ENCODE measurements around the gene BABAM2. TPM values are rescaled to one million over a fixed set of nuclear protein-coding genes. Genes with fewer than 3 reads are reported as not detected.

Gene BABAM2
- total and polyA plus RNA-seq, 2 of the 4 experiments (the other 2 are of a cell fraction): 20.9 to 23.1 TPM

DNA sequence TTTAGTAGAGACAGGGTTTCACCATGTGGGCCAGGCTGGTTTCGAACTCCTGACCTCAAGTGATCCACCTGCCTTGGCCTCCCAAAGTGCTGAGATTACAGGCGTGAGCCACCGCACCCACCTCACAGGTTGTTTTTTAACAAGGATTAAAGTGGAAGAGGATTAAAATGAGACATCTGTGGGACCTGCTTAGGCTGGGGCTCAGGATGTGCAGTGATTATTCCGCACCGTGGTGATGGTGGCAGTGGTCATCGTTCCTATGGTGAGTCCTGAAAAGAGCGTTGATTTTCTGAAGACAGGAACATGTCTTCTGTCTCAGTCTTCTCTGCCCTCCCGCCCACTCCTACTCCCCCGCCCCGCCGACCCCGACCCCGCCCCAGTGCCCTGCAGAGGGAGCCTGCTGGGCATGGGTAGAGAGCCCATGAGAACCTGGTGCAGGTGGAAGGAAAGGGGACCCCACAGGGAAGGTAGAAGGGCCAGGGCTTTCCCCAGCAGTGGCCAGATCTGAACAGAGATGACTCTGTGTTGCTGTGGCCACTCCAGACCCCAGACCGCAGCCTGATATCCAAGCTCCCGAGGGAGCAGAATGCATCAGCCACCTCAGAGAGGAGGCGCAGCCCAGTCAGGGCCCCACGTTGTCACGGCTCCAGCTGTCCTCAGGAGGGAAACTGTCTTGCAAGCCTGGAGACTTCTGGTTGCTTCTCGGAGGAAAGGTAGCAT, 467.6 kb downstream of the BABAM2 start (continued):
- no peak for TF ChIP-seq CHD1 (IDR thresholded peaks at IDR 0.05; ENCODE audit: low read depth, low read length)

DNA sequence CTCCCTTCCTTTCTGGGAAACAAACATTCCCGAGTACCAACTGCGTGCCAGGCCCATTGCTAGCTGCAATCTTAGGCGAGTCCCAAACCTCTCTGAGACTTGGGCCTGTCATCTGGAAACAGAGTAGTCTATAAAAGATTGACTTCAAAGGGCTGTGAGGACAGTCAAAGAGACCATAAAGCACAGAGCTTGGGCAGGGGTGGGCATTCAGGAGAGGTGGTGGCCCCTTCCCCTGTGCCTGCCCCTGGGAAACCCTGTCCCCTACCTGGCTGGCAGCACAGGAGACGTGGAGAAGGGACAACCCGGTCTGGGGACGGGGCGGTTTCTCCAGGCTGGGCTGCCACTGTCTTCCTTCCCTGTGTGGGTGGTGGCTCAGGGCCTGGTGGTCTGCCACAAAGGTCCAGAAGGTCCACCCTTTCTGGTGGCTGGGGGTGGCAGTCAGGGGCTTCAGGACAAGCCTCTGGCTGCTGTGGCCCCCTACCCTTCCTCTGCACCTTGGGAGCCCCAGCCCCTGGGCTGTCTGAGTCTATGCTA, 468.2 kb downstream of the BABAM2 start:
- TF ChIP-seq, protein P1, sequence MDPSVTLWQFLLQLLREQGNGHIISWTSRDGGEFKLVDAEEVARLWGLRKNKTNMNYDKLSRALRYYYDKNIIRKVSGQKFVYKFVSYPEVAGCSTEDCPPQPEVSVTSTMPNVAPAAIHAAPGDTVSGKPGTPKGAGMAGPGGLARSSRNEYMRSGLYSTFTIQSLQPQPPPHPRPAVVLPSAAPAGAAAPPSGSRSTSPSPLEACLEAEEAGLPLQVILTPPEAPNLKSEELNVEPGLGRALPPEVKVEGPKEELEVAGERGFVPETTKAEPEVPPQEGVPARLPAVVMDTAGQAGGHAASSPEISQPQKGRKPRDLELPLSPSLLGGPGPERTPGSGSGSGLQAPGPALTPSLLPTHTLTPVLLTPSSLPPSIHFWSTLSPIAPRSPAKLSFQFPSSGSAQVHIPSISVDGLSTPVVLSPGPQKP (IDR thresholded peaks at IDR 0.05; ENCODE audit: borderline replicate concordance, low read depth, low read length): no peak
- no peak for TF ChIP-seq MAZ (IDR thresholded peaks at IDR 0.05; ENCODE audit: borderline replicate concordance, low read depth, low read length)
- TF ChIP-seq, protein P2, sequence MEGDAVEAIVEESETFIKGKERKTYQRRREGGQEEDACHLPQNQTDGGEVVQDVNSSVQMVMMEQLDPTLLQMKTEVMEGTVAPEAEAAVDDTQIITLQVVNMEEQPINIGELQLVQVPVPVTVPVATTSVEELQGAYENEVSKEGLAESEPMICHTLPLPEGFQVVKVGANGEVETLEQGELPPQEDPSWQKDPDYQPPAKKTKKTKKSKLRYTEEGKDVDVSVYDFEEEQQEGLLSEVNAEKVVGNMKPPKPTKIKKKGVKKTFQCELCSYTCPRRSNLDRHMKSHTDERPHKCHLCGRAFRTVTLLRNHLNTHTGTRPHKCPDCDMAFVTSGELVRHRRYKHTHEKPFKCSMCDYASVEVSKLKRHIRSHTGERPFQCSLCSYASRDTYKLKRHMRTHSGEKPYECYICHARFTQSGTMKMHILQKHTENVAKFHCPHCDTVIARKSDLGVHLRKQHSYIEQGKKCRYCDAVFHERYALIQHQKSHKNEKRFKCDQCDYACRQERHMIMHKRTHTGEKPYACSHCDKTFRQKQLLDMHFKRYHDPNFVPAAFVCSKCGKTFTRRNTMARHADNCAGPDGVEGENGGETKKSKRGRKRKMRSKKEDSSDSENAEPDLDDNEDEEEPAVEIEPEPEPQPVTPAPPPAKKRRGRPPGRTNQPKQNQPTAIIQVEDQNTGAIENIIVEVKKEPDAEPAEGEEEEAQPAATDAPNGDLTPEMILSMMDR (conservative IDR thresholded peaks at IDR 0.05; ENCODE audit: low read depth, low read length): no peak
- BruUV-seq (replicated peaks): no TSS peak
- no peak overlapping the region for H3K4me2 ChIP-seq (ENCODE audit: low read depth, low read length)
- no peak overlapping the region for H2BK5ac ChIP-seq (ENCODE audit: low read depth, low read length, poor library complexity, severe bottlenecking)
- peak overlapping the region; percentile 49; the same call in 1 of the 2 replicates for H2AK5ac ChIP-seq (ENCODE audit: low read depth, low read length)
- no peak overlapping the region for H2AK9ac ChIP-seq (replicated peaks; ENCODE audit: low read depth, low read length, poor library complexity)
- peak overlapping the region; percentile 66 for H2BK120ac ChIP-seq (ENCODE audit: low read depth, low read length)
- peak overlapping the region; percentile 58 for H3K4ac ChIP-seq (ENCODE audit: low read depth, low read length)
- peaks cover 24% of the 10 kb centered on the region for H3K4me1 ChIP-seq (ENCODE audit: control insufficient read depth, insufficient read depth, low read length)
- POLR2A ChIA-PET (ENCODE audit: unreplicated experiment): no interaction called here
- peak overlapping the region; percentile 42; the same call in 1 of the 2 replicates for H2BK20ac ChIP-seq (ENCODE audit: low read depth, low read length)
- 0 out of 4 replicates have a peak overlapping the region, but pooled peaks of 1 of the 2 experiments have one; percentile 21 for H4K8ac ChIP-seq (ENCODE audit: low read depth in 2 of 2, low read length in 2 of 2)
- DNase-seq: no peak
- peak overlapping the region; percentile 27 for H2AFZ ChIP-seq (replicated peaks; ENCODE audit: low read length, poor library complexity)
- H3K18ac ChIP-seq (ENCODE audit: low read depth, low read length): no peak overlapping the region
- dilution Hi-C loops (cut with HindIII; ENCODE audit: low sequenced_read_pairs, unreplicated experiment) (no loop called here), intact Hi-C loops (cut with micrococcal nuclease) (no loop called here), in situ Hi-C loops (cut with MboI; ENCODE audit: low sequenced_read_pairs) (no loop called here)
- CTCF ChIA-PET: no interaction called here
- H3K9ac ChIP-seq (ENCODE audit: low read depth, low read length): no peak overlapping the region
- no peaks in the 10 kb centered on the region for H3K27me3 ChIP-seq (ENCODE audit: control insufficient read depth, insufficient read depth, low read length)
- no peaks in the 10 kb centered on the region for H4K20me1 ChIP-seq (ENCODE audit: insufficient read depth, low read length)
- H3K36me3 ChIP-seq (ENCODE audit: control insufficient read depth, insufficient read depth, low read length): no peaks in the 10 kb centered on the region
- no CpG with 5 or more reads among the region's 7 CpGs for WGBS, 2 experiments (ENCODE audit: extremely low coverage in 2 of 2, insufficient read length in 1 of 2)
- H3K27ac ChIP-seq (ENCODE audit: insufficient read depth, low read length): no peak overlapping the region
- H3K23ac ChIP-seq (ENCODE audit: low read depth, low read length): peak overlapping the region; percentile 20; the same call in 1 of the 2 replicates
- H3K4me3 ChIP-seq (ENCODE audit: insufficient read depth, low read depth, low read length): no peak overlapping the region
- peak overlapping the region; percentile 27; the same call in 1 of the 3 replicates for H2BK15ac ChIP-seq (ENCODE audit: low read depth, low read length)
- H3K14ac ChIP-seq (replicated peaks; ENCODE audit: low read depth, low read length): 0 out of 2 replicates have a peak overlapping the region, but pooled peaks have one; percentile 32
- H4K5ac ChIP-seq (ENCODE audit: low read depth, low read length): no peak overlapping the region
- H3K9me3 ChIP-seq (ENCODE audit: control insufficient read depth, insufficient read depth, low read length): no peaks in the 10 kb centered on the region
- H3K9me1 ChIP-seq (ENCODE audit: insufficient read depth, low read length): peaks cover 25% of the 10 kb centered on the region
- peaks cover 0 to 4% of the 10 kb centered on the region in 2 experiments; a peak in 1 of 4 replicates for H3K79me1 ChIP-seq (ENCODE audit: low read depth in 1 of 2, low read length in 2 of 2)
- peak overlapping the region; percentile 66; the same call in 1 of the 2 replicates for H4K91ac ChIP-seq (ENCODE audit: insufficient read depth, low read depth, low read length)
- ATAC-seq (ENCODE audit: low read depth): no peak
- no peak overlapping the region for H3K56ac ChIP-seq (ENCODE audit: extremely low read depth, insufficient read depth, low read length)
